Fibroblast of skin of right biceps (primary cell): Measurements from ENCODE around the gene LRP1B.
A peak's percentile ranks its signal among the peaks of the same experiment; 100 is the strongest.

Source experiments
- DNase-seq: peaks from one replicate; pipeline ENCODE4 v3.0.0-alpha.2; 2013

LRP1B gene

DNA sequence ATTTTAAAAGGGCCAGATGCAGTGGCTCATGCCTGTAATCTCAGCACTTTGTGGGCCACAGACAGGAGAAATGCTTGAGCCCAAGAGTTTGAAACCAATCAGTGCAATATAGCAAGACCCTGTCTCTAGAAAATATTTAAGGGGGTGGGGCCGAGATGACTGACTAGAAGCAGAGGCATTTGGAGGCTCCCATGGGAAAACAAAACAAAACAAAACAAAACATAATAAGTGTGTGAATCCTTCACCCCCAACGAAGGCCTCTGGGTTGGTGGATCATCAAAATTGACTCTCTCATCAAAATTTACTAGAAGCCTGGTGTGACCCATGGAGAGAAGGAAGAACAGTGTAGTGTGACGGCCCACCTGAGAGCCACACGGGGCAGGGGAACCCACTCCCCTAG lies 560.9 kb downstream of the LRP1B start:
- peak; percentile 19 for DNase-seq

DNA sequence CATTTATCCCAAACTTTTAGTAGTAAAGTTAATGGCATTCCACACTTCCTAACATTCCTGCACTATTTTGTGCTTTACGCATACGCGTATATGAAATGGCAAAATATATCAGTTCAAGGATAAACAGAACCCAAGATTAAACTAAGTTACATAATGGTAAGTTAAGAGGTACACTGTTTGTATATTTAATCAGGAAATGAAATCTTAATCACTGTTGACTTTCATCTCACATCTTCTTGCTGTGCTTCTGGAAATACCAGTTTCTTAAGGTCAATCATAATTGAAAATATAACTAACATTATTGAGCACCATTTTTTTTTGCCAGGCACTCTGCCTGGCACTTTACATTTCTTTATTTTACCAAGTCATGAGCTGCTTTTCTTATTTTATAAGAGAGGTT lies 565.2 kb downstream of the LRP1B start:
- DNase-seq: no peak

DNA sequence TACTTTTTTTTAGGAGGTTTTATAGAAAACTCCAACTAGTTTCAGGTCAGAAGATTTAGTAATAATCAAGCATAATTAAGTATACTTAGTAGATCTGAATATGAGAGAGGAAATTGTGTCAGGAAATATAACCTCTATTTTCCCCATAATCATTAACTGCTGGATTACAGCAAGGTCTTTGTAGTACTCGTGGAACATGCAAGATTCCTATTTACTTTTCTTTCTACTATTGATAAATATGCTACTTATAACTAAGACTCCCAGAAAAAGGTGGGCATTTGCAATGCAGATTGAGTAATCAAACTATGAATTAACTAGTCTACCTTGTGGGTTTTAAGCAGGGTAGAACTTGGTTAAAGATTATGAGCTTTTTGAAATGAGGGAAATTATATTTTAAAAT lies 570.1 kb downstream of the LRP1B start:
- no peak for DNase-seq

DNA sequence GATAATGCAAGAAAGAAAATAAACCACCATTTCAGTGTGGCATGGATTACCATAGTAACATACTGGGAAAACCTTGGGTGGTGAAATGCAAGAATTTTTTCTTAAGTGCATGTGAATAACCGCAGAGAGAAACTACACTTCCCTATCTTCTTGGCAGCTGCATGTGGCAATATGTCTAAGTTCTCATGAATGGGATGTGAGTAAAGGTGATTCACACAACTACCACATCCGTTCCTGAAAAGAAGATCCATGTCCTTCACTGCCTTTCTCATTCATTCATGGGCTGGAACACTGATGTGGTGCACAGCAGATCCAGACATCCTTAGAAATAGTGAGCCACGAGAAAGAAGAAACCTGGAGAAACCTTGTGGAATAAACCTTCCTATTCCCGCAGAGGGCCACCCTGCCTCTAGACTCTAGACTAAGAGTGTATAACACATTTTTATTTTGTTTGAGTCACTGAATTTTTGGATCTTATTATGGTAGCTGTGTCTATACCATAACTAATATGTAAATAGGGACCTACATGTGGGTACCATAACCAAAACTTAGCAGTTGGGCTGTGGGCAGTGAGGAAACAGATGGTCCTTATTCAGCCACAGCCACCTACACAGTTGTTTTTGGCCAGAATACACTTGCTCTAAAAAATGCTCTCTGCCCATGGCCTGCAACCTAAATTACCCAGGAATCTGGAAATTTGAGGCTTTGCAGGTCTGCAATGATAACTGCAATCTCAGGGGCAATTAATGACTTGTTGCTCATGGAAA lies 573.3 kb downstream of the LRP1B start:
- DNase-seq: peak; percentile 85

DNA sequence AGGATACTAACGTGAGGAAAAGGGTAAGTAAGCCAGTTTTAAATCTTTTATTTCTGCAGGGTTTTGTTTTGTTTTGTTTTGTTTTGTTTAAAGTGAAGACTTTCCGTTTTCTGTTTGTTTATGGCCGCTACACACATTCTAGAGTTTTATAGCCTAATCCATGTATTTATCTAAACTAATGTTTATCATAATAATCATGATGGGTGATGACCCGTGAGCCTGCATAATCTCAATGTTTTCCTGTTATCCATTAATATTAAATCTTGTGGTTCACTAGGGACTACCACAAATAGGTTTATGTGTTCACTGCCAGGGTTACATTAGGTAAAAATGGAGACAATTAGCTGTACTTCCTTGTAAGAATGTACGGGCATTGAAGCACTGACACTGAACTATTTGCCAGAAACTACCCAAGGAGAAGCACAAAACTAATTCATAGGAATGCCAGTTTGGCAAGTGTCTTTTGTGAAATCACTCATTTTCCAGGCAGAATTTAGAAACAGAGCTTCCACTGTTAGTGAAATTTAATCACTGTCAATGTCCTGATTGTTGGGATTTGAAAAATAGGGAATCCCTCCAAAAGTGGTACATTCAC lies 574.8 kb downstream of the LRP1B start:
- no peak for DNase-seq

DNA sequence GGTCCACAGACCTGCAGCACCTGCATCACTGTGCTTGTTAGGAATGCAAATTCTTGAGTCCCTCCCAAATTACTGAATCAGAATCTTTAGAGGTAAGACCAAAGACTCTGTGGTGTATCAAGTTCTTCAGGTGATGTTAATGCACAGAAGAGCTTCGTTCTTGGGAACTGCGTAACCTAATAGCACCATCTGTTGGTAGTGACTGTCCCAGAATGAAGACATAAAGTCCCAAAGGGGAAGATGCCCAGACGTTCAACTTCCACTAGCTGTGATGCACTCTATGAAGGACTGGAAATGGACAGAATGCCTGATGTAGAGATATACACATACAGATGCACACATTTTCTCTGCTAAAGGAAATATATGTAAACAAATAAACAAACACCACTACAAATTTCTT lies 576.0 kb downstream of the LRP1B start:
- DNase-seq: peak; percentile 46

DNA sequence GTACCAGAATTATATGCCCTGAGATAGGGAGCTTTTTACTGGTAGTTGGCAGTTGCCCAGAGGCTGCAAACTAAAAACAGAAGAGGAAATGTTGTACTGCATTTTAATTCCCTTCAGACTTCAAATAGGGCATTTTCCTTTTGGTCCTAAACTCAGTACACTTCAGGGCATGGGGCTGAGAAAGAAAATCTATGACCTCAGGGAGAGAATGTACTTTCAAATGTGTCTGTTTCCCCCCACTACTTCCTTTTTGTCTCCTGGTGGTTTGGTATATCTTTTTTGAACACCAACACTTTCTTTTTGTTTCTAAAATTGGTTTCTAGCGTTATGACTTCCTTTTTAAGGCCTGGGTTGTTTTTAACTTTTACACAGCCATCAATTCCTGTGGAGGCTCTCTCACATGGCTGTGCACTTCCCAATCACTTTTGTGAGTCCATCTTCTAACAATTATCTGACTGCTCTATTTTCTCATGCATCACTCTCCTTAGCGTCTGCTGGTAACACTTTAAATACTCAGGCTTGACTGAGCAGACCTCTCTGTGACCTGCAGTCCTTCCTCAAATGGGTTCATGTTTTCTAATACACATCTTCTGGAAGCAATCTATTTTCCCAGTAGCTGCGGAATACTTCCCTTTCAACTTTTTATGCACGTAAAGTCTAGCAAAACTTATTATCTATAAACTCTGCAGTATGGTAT lies 596.0 kb downstream of the LRP1B start:
- DNase-seq: no peak

DNA sequence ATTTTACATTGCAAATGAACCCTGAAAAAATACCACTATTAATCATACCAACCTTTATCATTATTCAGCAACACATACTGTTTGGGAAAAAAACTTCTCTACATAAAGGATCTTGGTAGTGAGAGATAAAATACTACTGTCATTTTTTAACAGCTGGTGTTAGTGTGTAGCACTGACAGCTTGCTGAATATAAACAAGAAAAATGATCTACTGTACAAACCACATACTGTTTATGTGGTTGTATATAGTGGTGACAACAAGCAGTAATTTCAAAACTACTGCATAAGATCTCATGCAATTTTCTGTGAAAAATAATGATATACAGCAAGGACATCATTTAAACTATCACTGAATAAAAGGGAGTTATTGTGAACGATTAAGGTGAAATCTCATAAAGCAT lies 601.2 kb downstream of the LRP1B start:
- DNase-seq: no peak

DNA sequence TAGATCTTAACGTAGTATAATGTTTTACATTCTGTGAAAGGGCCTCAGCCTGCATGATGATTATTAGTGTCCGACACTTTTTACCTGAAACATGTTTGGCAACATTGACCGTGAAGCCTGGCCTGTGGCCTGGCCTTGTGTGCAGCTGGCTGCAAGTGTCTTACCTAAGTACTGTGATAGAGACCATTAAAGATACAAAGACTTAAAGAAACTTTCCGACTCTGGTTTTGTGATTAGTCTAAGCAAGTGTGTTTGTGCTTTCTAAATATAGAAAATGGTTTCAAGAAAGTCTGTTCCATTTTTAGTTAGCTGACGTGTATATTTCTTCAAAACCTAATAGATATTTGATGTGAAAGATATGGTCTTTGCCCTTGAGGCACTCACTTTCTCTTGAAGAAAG lies 601.8 kb downstream of the LRP1B start:
- DNase-seq: no peak

DNA sequence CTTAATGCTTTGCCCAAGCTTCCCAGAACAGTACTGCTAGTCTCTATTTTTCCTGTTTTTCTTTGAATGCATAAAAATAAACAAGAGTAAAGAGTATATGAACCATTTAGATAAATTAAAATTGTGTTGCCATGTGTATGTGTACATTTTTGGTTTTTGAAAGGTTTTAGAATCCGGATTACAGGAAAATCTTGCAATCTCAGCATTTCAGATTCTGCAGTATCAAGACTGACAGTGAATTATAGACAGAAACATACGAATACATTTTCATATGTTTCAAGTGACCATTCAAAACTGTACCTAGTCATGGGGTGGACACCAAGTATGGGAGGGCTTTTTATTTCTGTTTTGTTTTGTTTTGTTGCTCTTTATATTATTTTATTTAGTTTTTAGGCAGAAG lies 604.1 kb downstream of the LRP1B start:
- DNase-seq: no peak

DNA sequence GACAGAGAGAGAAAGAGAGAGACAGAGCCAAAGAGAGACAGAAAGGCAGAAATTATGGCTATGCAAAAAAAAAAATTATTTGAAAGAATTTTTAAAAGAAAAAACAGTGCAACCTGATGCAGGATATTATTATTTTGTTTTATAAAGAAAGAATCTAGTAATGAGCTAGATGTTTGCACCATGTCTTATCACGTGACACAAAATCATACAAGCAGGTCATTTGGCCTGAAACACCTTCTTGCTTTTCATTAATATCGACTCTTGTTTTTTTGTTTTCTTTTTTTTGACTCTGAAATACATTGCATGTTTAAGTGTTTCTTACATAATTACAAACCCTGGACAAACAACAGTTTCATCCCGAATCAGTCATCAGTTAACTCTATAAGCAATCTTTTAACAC lies 606.0 kb downstream of the LRP1B start:
- DNase-seq: no peak

DNA sequence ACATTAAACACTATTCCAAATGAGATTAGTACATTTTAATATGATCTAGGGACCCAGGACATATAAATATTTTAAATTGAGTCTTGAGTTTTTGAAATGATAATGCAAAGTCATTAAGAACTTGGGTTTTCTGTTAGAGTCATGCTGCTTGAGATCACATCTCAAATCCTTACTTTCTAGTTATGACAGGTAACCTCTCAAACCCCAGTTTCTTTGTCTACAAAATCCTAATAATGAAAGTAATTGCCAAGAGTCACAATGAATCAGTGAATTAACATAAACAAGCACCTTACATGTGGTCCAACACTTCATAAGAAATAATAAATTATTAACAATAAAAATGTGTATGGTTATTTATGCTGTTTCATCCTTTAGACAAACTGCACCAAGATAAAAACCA lies 607.6 kb downstream of the LRP1B start:
- DNase-seq: no peak

DNA sequence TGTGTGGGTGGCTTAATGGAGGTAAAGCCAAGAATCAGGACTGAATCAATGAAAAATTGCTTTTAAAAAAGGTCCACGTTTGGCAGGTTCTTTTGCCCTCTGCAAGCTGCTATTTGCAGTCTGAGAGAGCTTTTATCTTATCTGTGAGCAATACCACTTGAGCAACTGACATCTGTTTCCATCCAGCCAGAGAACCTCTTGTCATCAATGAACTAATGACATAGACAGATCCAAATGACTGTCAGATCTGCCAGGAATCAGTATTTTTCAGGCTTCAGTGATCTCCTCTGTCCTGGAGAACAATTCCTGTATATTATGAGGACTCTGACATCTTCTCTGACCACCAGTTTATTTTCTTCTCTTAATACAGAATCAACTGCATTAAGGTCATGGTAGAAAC lies 608.1 kb downstream of the LRP1B start:
- DNase-seq: no peak

DNA sequence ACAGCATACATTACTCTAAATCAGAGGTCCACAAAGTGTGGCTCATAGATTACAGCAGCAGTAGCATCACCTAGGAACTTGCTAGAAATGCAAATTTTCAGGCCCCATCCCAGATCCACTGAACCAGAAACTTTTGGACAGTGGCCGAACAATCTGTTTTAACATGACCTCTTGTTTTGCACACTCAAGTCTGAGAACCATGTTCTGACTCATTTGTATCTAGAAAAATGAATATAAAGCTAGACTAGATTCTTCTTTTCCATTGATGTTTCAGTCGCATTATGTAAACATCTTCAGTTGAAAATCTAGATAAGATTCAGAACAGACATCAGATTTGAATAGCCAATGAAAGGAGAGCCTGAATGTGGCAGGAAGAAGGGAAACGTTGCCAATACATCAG lies 608.8 kb downstream of the LRP1B start:
- DNase-seq: no peak

DNA sequence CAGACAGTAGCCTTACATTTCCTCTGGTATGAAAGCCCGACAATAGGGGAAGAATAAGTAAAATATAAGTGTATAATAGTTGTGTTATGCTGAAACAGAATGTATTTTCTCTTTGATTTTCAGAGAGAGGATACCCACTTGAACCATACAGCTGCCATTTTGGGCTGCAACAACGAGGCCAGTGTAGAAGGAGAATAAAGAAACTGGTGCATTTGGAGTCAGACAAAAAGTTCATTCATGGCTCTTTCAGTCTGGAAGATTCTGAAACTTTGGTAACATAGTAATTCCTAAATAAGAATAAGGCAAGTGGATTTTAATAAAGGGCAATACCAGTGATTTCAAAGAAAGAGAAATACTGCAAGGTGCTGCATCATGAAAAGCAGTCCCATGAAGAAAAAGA lies 610.9 kb downstream of the LRP1B start:
- DNase-seq: no peak

DNA sequence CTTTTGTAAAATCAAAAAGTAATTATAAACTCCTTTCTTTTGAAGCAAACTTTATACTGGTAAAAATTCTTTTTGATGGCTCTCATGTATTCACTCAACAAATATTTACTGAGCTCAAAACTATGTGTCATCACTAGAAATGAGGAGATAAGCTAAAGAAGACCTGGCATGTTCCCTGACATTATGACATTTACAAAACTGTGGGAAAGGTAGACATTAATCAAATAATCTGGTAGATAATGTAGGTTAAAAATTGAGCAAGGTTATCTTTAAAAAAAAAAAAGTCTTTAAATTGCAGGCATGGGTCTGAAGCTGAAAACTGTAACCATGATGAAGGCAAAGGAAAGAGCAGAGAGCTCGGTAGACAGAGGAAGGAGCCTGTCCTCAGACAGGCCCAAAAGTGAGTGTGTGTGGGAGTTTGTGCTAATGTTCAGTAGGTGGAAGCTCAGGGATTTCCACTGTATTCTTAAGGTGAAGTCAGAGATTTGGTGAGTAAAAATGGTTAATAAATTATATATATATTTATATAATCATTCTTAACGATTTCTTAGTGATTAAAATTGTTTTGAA lies 612.9 kb downstream of the LRP1B start:
- no peak for DNase-seq

DNA sequence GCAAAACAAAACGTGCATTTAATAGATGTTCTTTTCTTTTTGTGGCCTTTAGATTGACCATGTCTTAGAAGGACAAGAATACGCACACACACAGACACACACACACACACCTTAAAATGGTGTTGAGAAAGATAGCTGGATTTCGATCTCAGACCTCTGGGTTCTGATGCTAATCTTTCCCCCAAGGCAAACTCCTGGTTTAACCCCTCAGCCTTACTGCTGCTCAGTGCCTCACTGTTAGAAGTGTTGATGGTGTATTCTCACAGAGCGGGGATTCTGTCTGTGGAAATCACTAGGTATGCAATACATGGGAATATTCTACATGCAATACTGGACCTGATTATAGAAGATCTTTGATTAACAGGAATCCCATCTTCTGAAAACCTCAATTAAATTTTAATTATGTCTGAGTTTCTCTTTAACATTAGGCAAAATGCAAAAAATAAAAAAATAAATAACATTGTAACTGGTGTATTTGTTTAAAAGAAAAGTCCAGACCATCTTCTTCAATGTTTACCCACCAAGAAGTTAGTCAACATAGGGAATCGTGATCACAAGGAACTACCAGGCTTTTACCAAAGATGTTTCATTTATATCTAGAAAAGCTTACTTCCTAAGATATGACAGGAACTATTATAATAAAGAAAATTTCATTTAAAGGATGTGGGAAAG lies 613.5 kb downstream of the LRP1B start:
- no peak for DNase-seq

DNA sequence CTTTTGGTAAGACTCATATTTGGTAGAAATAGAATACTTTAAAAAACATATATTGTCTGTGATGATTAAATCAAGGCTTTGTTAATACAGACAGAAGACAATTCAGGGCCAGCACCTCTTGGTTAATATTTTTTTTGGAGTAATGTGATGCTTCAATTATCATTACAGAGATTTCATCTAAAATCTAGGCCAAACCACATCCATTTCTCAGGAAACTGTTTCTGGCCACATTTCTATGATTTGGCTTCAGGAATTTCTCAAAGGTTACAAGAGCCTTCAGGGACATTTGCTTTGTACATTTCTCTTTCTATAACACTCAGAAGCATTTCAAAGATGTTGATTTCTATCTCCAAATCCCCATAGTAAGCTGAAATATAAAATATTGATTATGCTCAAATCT lies 614.9 kb downstream of the LRP1B start:
- peak; percentile 22 for DNase-seq

DNA sequence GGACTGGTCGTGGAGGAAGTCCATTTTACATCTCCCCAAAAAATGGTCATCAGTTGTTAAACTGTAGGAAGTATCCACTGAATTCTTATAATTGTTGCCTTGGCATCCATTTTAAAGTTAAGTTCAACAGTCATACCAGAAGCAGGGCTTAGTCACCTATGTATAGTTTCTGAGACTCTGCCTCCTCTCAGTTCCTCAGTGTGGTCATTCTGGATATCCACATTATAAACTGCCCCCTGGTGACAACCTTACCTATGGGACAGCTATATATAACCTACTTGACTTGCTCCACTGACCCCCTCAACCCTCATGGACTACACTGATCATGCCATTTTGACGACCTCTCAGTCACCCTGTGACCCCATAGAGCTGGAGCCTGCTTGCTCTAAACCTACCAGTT lies 617.0 kb downstream of the LRP1B start:
- no peak for DNase-seq

DNA sequence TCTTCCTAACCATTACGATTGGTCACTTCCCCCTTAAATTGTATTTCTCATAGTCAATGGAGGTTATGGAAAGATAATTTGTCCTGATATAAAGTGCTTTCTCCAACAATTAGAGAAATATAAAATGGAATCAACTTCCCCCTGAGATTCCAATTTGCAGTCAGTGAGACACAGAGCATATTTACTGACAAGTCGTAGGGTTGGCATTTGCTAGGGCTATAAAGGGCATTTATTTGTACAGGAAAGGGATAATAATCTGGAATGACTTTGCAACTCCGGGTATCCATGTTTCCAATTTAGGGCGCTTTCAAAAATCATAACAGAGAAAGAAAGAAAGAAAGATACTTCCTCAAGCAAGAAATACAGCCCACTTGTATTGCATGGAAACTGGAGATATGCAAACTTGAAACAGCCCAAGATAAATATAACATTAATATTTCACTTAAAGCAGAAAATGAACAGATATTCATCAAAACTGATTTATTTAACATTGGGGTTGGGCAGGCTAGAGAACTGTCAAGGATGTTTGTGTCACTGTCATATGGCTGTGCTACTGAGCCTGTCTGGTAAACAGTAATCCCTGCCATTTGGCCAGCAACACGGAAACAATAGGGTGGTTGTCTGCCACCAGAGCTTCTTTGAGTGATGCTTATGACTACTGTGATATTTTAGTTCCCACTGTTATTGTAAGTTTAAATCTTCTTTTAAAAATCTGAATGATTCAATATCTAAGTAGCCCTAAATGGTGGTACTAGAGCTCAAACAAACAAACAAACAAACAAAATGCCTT lies 621.8 kb downstream of the LRP1B start:
- DNase-seq: peak; percentile 27

DNA sequence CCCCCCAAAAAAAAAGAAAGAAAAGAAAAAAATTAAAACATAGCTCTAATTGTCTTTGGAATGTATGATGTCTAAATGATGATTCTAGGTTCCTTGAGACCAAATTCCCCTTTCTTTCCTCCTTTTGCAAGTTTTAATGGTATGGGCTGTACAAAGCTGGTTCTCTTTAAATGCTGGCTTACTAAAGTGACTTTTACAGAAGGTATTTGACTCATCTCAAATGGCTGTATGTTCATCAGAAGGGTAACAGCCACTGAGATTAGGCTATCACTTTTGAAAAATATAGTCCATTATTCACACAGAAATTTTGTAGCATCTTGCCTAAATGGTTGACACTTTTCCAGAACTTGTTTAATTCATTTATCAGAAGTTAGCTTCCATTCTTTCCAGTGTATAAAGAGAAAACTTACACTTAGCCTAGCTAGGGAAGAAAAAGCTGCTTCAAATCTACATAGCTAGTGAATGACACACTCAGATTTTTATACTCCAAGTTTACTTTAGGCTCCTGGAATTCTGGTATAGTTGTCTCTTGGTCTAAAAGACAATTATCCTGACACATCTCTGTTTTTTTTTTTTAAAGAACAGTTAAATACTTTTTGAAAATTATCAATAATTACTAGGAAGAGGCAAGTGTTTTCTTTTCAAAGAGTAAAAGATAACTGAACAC lies 622.6 kb downstream of the LRP1B start:
- peak; percentile 31 for DNase-seq

DNA sequence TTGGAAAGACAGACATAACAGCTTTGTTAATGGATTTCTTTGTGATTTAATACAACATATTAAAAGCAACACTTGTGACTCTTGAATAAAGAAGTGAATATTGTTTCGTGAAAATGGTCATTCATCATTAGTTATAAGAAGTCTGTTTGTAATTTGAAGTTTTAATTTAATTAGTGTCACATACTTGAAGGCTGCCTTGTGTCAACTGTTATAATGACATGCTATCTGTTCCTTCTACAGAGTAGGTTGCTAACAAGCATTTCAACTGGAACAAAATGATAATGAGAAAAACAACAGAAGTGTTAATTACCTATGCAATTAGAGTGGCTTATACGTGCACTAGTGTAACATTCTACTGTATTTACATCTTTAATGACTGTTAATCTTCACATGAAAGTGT lies 624.7 kb downstream of the LRP1B start:
- no peak for DNase-seq
